ENCODE measurements around the gene IMPACT. TPM values are rescaled to one million over a fixed set of nuclear protein-coding genes. Genes with fewer than 3 reads are reported as not detected.

The IMPACT gene
- total and polyA plus RNA-seq, 2 of the 8 experiments (the other 6 are each of a cell fraction or from before 2014, with no cell fraction given): 31.1 to 44.6 TPM

GRCh38 chr18:24470805-24471204, 44.3 kb downstream of the IMPACT start:
- Histone ChIP-seq H3K9me3 (ENCODE audit: insufficient read depth in 2 of 2, low read depth in 1 of 2, low read length in 1 of 2) (no peaks in the 10 kb centered on the region), H3K18ac (ENCODE audit: extremely low read depth, low read length) (no peak overlapping the region), H3K14ac (ENCODE audit: insufficient read length) (no peak overlapping the region), H2AFZ (ENCODE audit: low read length) (no peak overlapping the region), H3K9ac (replicated peaks in 1 of 4; ENCODE audit: extremely low read depth in 1 of 4, low read depth in 3 of 4, low read length in 3 of 4) (no peak overlapping the region), H2BK20ac (ENCODE audit: low read length) (no peak overlapping the region), H4K91ac (replicated peaks; ENCODE audit: insufficient read length, low read length) (no peak overlapping the region), H3K4me3 (ENCODE audit: extremely low read depth in 1 of 4, insufficient read depth in 2 of 4, low read depth in 3 of 4, low read length in 4 of 4) (no peak overlapping the region), H2BK15ac (ENCODE audit: low read length) (no peak overlapping the region), H3K27me3 (replicated peaks in 1 of 4; ENCODE audit: control insufficient read depth in 3 of 4, extremely low read depth in 1 of 4, insufficient read depth in 3 of 4, low read length in 3 of 4) (no peaks in the 10 kb centered on the region), H4K8ac (ENCODE audit: extremely low read depth, insufficient read depth, low read length) (no peak overlapping the region), H3K79me2 (ENCODE audit: control insufficient read depth in 1 of 2, insufficient read depth in 2 of 2, low read length in 2 of 2) (no peaks in the 10 kb centered on the region), H3K4me1 (replicated peaks in 1 of 4; ENCODE audit: control insufficient read depth in 3 of 4, insufficient read depth in 4 of 4, low read length in 3 of 4) (no peaks in the 10 kb centered on the region), H3K27ac (ENCODE audit: low read depth, low read length) (no peak overlapping the region), H3K79me1 (ENCODE audit: low read depth, low read length) (no peaks in the 10 kb centered on the region), H4K20me1 (replicated peaks in 1 of 2; ENCODE audit: control insufficient read depth in 1 of 2, insufficient read depth in 2 of 2, low read length in 2 of 2) (no peaks in the 10 kb centered on the region), H3K56ac (replicated peaks; ENCODE audit: insufficient read length, low read depth, low read length) (no peak overlapping the region), H3K4me2 (ENCODE audit: insufficient read depth in 1 of 2, low read depth in 2 of 2, low read length in 2 of 2) (no peak overlapping the region), H4K5ac (ENCODE audit: insufficient read length, low read depth, low read length) (no peak overlapping the region), H3K23me2 (ENCODE audit: low read depth, low read length) (no peaks in the 10 kb centered on the region), H2AK5ac (ENCODE audit: low read depth, low read length) (no peak overlapping the region), H2BK120ac (replicated peaks; ENCODE audit: low read depth, low read length) (no peak overlapping the region), H2BK12ac (ENCODE audit: low read depth, low read length) (no peak overlapping the region), H2BK5ac (ENCODE audit: low read depth, low read length) (no peak overlapping the region), H3K23ac (ENCODE audit: insufficient read length) (no peak overlapping the region), H3K36me3 (ENCODE audit: control insufficient read depth in 2 of 4, insufficient read depth in 4 of 4, low read length in 3 of 4) (no peaks in the 10 kb centered on the region), H3K4ac (replicated peaks; ENCODE audit: insufficient read length, low read depth, low read length) (no peak overlapping the region)
- 92% methylated on average over 7 of the region's 7 CpGs; no CpG with 5 or more reads in 1 of the 2 experiments for WGBS, 2 experiments (ENCODE audit: extremely low coverage in 1 of 2, insufficient coverage in 1 of 2, insufficient read length in 1 of 2, insufficient replicate concordance in 2 of 2, low coverage in 1 of 2, low lambda C conversion rate in 2 of 2, missing lambda C conversion rate in 1 of 2)
- FAIRE-seq (no peak), DNase-seq (ENCODE audit: low read depth in 1 of 2, low spot score in 2 of 2) (no peak)
- CTCF ChIA-PET (ENCODE audit: partially characterized antibody): no interaction called here
- POLR2A ChIA-PET (ENCODE audit: partially characterized antibody): no interaction called here
- no peak for TF ChIP-seq NANOG (IDR thresholded peaks at IDR 0.05; ENCODE audit: insufficient read depth, low read depth, low read length, poor library complexity, severe bottlenecking)
- TF ChIP-seq RAD21 (IDR thresholded peaks at IDR 0.05 in 1 of 2, conservative IDR thresholded peaks at IDR 0.05 in 1 of 2; ENCODE audit: low read depth in 2 of 2, low read length in 2 of 2): no peak
- TF ChIP-seq TAF1 (IDR thresholded peaks at IDR 0.05; ENCODE audit: low read depth, low read length): no peak

All from H1 (cell line).